SU-DHL-6 (cell line): ENCODE measurements around the gene PCDHA9.

Experiments
- EZH2phosphoT487 ChIP-seq: fragments of 200-600 bp; sonication (generic), shearing (Covaris generic); conservative IDR thresholded peaks from 2 replicates; pipeline ENCODE4 v1.6.1; 2018; ENCODE audit warnings: mild to moderate bottlenecking, antibody characterized with exemption, low read length, moderate library complexity, mixed read lengths
- TF ChIP-seq, protein P1 (sequence below): fragments of 200-600 bp; sonication (generic); IDR thresholded peaks from one replicate; pipeline ENCODE4 v1.5.1; 2017; ENCODE audit warnings: antibody characterized with exemption, mild to moderate bottlenecking, low read length, moderate library complexity; ENCODE audit not compliant: insufficient read depth, poor library complexity, severe bottlenecking

DNA sequence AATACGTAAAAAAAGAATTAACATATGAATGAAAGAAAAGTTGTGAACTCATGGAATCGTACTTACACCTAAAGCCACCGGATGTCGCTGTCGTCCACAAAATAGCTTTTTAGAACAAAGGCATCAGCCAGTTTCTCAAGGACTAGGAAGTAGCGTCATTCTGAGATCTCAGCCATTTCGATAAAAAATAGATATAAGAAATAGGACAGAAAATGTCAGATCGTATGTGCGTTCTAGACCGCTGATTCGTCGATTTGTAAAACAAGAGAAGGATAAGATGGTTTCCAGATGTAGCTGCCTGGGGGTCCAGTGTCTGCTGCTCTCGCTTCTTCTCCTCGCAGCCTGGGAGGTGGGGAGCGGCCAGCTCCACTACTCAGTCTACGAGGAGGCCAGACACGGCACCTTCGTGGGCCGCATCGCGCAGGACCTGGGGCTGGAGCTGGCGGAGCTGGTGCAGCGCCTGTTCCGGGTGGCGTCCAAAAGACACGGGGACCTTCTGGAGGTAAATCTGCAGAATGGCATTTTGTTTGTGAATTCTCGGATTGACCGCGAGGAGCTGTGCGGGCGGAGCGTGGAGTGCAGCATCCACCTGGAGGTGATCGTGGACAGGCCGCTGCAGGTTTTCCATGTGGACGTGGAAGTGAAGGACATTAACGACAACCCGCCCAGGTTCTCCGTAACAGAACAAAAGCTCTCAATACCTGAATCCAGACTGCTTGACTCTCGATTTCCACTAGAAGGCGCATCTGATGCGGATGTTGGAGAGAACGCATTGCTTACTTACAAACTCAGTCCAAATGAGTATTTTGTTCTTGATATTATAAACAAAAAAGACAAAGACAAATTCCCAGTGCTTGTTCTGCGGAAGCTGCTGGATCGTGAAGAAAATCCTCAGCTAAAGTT, 7.8 kb downstream of the PCDHA9 start, which contains the start of gene PCDHA10:
- no peak for TF ChIP-seq EZH2phosphoT487
- TF ChIP-seq, protein P1, sequence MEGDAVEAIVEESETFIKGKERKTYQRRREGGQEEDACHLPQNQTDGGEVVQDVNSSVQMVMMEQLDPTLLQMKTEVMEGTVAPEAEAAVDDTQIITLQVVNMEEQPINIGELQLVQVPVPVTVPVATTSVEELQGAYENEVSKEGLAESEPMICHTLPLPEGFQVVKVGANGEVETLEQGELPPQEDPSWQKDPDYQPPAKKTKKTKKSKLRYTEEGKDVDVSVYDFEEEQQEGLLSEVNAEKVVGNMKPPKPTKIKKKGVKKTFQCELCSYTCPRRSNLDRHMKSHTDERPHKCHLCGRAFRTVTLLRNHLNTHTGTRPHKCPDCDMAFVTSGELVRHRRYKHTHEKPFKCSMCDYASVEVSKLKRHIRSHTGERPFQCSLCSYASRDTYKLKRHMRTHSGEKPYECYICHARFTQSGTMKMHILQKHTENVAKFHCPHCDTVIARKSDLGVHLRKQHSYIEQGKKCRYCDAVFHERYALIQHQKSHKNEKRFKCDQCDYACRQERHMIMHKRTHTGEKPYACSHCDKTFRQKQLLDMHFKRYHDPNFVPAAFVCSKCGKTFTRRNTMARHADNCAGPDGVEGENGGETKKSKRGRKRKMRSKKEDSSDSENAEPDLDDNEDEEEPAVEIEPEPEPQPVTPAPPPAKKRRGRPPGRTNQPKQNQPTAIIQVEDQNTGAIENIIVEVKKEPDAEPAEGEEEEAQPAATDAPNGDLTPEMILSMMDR = peak; percentile 14
